ACC112 (cell line): Measurements from ENCODE around the gene BCAS1.

Source experiments
- H2AFZ ChIP-seq: fragments of 200-600 bp; sonication (generic); one replicate; pipeline ENCODE4 v1.6.0; 2017; ENCODE audit warnings: antibody characterized with exemption, low read length; ENCODE audit not compliant: unreplicated experiment
- H3K27ac ChIP-seq: fragments of 200-600 bp; sonication (generic); 2 replicates; pipeline ENCODE4 v1.5.1; 2014; ENCODE audit warnings: low read depth, mild to moderate bottlenecking, antibody characterized with exemption, low read length, moderate library complexity
- H3K27me3 ChIP-seq: fragments of 200-600 bp; sonication (generic); 2 replicates; pipeline ENCODE4 v1.6.1; 2014; ENCODE audit warnings: mild to moderate bottlenecking, antibody characterized with exemption, low read length, moderate library complexity, mixed read lengths; ENCODE audit not compliant: insufficient read depth
- H3K36me3 ChIP-seq: fragments of 200-600 bp; sonication (generic); 2 replicates; pipeline ENCODE4 v1.6.1; 2016; ENCODE audit warnings: mild to moderate bottlenecking, antibody characterized with exemption, low read length, moderate library complexity, mixed read lengths; ENCODE audit not compliant: insufficient read depth
- H3K4me1 ChIP-seq: fragments of 200-600 bp; sonication (generic); one replicate; pipeline ENCODE4 v1.6.1; 2016; ENCODE audit warnings: low read length, mixed read lengths; ENCODE audit not compliant: insufficient read depth, unreplicated experiment, control insufficient read depth
- H3K4me3 ChIP-seq: fragments of 200-600 bp; sonication (generic); 2 replicates; pipeline ENCODE4 v1.5.1; 2014; ENCODE audit warnings: mild to moderate bottlenecking, low read depth, low read length
- H3K79me2 ChIP-seq: fragments of 200-600 bp; sonication (generic); one replicate; pipeline ENCODE4 v1.6.0; 2016; ENCODE audit warnings: low read length; ENCODE audit not compliant: control insufficient read depth, unreplicated experiment, insufficient read depth

BCAS1 gene

GRCh38 chr20:54075322-54075721, 4.9 kb upstream of the BCAS1 start:
- peaks cover 38% of the 10 kb centered on the region for H3K27me3 ChIP-seq
- no peak overlapping the region for H3K4me3 ChIP-seq
- H3K36me3 ChIP-seq, result no peaks in the 10 kb centered on the region
- H2AFZ ChIP-seq, result no peak overlapping the region
- H3K27ac ChIP-seq, result no peak overlapping the region
- H3K79me2 ChIP-seq, result no peaks in the 10 kb centered on the region
- H3K4me1 ChIP-seq, result no peaks in the 10 kb centered on the region

- Histone ChIP-seq H3K27ac (no peak overlapping the region), H3K36me3 (no peaks in the 10 kb centered on the region), H3K4me1 (no peaks in the 10 kb centered on the region), H3K27me3 (peaks cover 41% of the 10 kb centered on the region), H3K79me2 (no peaks in the 10 kb centered on the region), H3K4me3 (no peak overlapping the region), H2AFZ (no peak overlapping the region)
Observed at GRCh38 chr20:54074511-54074910, 4.1 kb upstream of the BCAS1 start.

DNA sequence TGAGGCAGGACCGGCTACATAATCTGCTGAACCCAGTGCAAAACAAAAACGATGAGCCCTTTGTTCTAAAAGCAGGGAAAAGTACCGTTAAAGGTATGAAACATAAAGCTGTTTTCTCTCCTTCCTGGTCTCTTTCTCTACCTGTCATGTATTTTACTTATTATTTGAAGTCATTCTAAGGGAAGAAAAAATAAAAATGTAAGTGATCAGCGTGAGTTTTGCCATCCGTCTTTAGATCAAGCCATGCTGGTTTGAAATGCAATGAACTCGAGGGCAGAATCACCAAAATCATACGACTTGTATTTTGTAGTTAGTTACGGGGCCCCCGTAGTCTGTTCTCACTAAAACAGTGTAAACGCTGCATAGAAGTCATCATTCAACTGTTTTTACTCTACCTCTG, 2.9 kb upstream of the BCAS1 start:
- no peaks in the 10 kb centered on the region for H3K36me3 ChIP-seq
- H3K27ac ChIP-seq, result no peak overlapping the region
- H3K4me1 ChIP-seq, result no peaks in the 10 kb centered on the region
- H3K4me3 ChIP-seq, result no peak overlapping the region
- no peak overlapping the region for H2AFZ ChIP-seq
- H3K27me3 ChIP-seq, result peaks cover 43% of the 10 kb centered on the region
- H3K79me2 ChIP-seq, result no peaks in the 10 kb centered on the region

DNA sequence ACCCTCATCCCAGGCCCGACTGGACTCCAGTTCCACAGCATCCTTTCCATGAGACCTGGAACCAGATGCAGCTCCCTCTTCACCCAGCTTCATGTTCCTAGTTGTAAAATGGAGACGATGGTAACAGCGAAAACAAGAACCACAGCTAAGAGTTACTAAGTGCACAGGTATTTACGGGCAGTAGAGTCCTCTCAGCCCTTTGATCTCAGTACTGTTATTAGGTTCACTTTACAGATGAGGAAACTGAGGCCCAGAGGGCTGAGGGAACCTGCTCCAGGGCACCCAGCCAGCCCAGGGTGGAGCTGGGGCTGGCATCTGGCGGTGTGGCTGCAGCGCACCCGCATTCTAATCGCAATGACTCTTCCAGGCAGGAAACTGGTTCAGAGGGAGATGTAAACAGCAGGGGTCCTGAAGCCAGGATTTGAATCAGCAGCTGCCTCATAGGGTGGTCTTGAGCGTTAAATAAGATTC, 858 bp downstream of the BCAS1 start:
- no peak overlapping the region for H2AFZ ChIP-seq
- H3K36me3 ChIP-seq, result no peaks in the 10 kb centered on the region
- no peak overlapping the region for H3K4me3 ChIP-seq
- H3K4me1 ChIP-seq, result no peaks in the 10 kb centered on the region
- H3K27me3 ChIP-seq, result peaks cover 23% of the 10 kb centered on the region
- H3K27ac ChIP-seq, result no peak overlapping the region
- no peaks in the 10 kb centered on the region for H3K79me2 ChIP-seq

DNA sequence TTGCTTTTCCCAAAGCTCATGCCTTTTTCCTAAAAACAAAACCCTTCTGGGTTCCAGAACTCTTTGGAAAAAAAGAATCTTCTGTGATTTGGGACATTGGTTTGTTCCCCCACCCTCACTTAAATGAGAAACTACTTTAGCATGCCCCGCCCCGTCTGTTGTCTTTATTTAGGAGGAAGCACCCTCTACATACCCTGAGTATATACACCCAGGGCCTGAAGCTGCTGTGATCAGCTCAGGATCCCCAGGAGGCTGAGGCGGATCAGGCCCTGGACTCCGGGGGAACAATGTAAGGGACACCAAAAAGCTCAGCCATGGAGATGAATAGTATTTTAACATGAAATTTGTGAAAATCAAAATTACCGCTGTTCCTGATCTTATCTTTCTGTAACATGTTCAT, 1.4 kb downstream of the BCAS1 start:
- H3K36me3 ChIP-seq, result no peaks in the 10 kb centered on the region
- H2AFZ ChIP-seq, result no peak overlapping the region
- H3K27me3 ChIP-seq, result peaks cover 21% of the 10 kb centered on the region
- H3K4me3 ChIP-seq, result no peak overlapping the region
- no peaks in the 10 kb centered on the region for H3K4me1 ChIP-seq
- H3K79me2 ChIP-seq, result no peaks in the 10 kb centered on the region
- H3K27ac ChIP-seq, result no peak overlapping the region

GRCh38 chr20:54068495-54068894, 1.9 kb downstream of the BCAS1 start:
- H3K79me2 ChIP-seq, result no peaks in the 10 kb centered on the region
- H3K27me3 ChIP-seq, result peaks cover 17% of the 10 kb centered on the region
- H3K4me1 ChIP-seq, result no peaks in the 10 kb centered on the region
- no peak overlapping the region for H3K27ac ChIP-seq
- H2AFZ ChIP-seq, result no peak overlapping the region
- no peaks in the 10 kb centered on the region for H3K36me3 ChIP-seq
- H3K4me3 ChIP-seq, result no peak overlapping the region

- H3K79me2 ChIP-seq, result no peaks in the 10 kb centered on the region
- no peaks in the 10 kb centered on the region for H3K4me1 ChIP-seq
- H2AFZ ChIP-seq, result no peak overlapping the region
- H3K36me3 ChIP-seq, result no peaks in the 10 kb centered on the region
- H3K27ac ChIP-seq, result no peak overlapping the region
- H3K27me3 ChIP-seq, result peaks cover 17% of the 10 kb centered on the region
- H3K4me3 ChIP-seq, result no peak overlapping the region
Observed at GRCh38 chr20:54067606-54068174, 2.7 kb downstream of the BCAS1 start.

DNA sequence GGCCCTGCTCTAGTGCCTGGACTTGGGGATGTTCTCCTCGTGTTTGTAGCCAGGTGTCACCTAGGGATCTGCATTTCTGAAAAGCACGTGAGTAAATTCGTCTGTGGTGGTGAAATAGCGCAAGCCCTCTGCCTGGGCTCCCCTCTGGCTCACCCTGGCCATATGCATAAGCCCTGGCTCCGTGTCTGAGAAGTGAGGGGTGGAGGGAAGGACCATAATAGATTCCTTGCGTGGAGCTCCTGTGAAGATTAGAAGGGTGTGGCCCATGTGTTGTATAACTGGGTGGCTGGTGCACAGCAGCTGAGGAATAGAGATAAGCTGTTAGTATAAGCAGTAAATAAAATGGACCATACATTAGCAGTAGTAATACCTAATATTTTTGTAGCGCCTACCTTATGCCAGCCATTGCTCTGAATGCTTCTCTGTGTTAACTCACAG, 4.8 kb downstream of the BCAS1 start:
- H3K4me3 ChIP-seq, result no peak overlapping the region
- H3K27me3 ChIP-seq, result peaks cover 9% of the 10 kb centered on the region

DNA sequence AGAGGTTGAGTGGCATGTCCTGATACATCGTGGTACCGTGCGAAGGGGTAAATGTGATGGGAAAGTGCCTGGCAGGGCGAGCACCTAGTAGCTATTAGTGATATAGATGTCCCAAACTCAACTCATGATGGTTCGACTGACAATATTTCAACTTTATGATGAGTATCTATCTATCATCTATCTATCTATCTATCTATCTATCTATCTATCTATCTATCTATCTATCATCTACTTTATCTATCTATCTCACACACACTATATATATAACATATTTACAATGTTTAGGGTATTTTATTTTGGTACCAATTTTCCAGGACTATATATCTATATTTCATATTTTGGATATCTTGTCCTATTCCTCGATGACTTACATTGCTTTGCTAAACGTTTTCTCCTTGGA, 5.5 kb downstream of the BCAS1 start:
- Histone ChIP-seq H3K4me1 (peaks cover 13% of the 10 kb centered on the region), H3K79me2 (no peaks in the 10 kb centered on the region), H3K27ac (no peak overlapping the region), H3K27me3 (peaks cover 7% of the 10 kb centered on the region; the same call in 1 of the 2 replicates), H3K4me3 (no peak overlapping the region), H3K36me3 (no peaks in the 10 kb centered on the region), H2AFZ (no peak overlapping the region)

More for the DNA sequence above, 4.8 kb downstream of the BCAS1 start:
- H3K4me1 ChIP-seq, result peaks cover 13% of the 10 kb centered on the region
- no peak overlapping the region for H3K27ac ChIP-seq
- no peaks in the 10 kb centered on the region for H3K79me2 ChIP-seq
- H2AFZ ChIP-seq, result no peak overlapping the region
- no peaks in the 10 kb centered on the region for H3K36me3 ChIP-seq

DNA sequence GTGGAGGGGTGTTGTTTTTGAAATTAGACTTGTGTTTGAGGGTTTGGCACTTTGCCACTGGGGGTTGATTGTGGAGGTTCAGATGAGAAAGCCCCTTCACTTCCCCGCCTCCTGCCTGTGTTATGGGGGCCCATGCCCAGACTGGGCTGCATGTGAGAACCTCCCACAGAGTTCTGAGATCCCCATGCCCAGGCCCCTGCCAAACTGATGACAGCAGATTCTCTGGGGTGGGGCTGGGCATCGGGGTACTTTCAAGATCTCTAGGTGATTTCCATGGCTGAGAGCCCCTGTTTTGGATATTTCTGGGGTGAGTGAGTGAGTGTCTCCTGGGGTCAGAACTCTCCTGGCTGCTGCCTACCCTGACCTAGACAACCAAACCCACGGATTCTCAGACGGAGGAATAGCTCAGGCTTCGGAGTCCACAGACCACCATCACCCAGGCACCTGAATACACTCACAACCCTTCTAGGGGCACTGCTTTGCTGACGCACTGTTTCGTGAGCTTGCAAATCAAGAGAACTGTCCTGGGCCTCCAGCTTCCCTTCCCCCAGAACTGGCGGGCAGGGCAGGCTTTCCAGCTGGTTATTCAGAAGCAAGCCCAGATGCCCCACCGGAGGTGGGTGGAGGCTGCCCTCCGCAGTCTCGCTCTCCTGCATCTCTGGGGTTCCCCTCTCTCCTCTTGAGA, 6.3 kb downstream of the BCAS1 start:
- Histone ChIP-seq H3K27me3 (no peaks in the 10 kb centered on the region), H3K36me3 (no peaks in the 10 kb centered on the region), H3K4me3 (no peak overlapping the region), H3K79me2 (no peaks in the 10 kb centered on the region), H3K4me1 (peaks cover 13% of the 10 kb centered on the region), H2AFZ (no peak overlapping the region), H3K27ac (no peak overlapping the region)

- no peak overlapping the region for H2AFZ ChIP-seq
- H3K4me3 ChIP-seq, result no peak overlapping the region
- H3K36me3 ChIP-seq, result no peaks in the 10 kb centered on the region
- H3K4me1 ChIP-seq, result peaks cover 13% of the 10 kb centered on the region
- H3K79me2 ChIP-seq, result no peaks in the 10 kb centered on the region
- no peaks in the 10 kb centered on the region for H3K27me3 ChIP-seq
- H3K27ac ChIP-seq, result no peak overlapping the region
Observed at GRCh38 chr20:54063580-54063979, 6.8 kb downstream of the BCAS1 start.
